ENCODE measurements around the gene CEP170B. TPM values are rescaled to one million over a fixed set of nuclear protein-coding genes. Genes with fewer than 3 reads are reported as not detected.
A peak's percentile ranks its signal among the peaks of the same experiment; 100 is the strongest.

CEP170B gene
- total and polyA plus RNA-seq, 9 of the 15 experiments (the other 6 are each of a cell fraction or from before 2014, with no cell fraction given) = 0.01 to 10.2 (median 2.2) TPM

DNA sequence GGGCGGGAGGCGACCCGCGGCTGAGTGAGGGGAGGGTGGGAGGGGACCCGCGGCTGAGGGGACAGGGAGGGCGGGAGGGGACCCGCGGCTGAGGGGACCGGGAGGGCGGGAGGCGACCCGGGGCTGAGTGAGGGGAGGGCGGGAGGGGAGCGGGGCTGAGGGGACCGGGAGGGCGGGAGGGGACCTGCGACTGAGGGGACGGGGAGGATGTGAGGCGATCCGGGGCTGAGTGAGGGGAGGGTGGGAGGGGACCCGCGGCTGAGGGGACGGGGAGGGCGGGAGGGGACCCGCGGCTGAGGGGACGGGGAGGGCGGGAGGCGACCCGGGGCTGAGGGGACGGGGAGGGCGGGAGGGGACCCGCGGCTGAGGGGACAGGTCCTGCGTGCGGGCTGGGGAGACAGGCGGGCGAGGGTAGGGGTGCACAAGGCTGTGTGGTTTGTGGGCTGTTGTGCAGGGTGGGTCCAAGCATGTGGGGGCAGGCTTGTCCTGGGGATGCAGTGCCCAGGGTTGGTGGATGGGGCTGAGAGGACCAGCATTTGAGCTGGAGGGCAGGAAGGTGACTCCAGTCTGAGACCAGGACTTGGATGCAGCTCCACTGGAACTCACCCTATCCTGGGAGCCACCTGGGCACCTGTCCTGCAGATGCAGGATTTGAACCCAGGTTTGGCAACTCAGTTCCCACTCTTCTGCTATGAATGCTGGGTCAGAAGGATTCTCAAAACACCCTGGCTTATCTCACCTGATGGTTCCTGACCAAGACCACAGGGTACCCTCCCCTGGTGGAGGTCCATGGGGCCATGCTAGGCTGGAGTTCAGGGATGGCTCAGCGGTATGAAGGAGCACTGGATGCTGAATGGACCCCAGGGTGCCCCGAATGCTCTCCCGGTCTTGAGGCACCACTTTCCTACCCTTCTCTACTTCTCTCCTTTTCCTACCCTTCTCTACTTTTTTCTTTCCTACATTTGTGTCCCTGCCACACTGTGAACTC, 69.0 kb downstream of the CEP170B start:
- peaks cover 0 to 33% of the 10 kb centered on the region in 2 experiments; a peak in 4 of 5 replicates for H3K27me3 ChIP-seq (ENCODE audit: control insufficient read depth in 2 of 2, insufficient read depth in 2 of 2, low read length in 2 of 2)
- no peak for FAIRE-seq
- H3K36me3 ChIP-seq (ENCODE audit: control insufficient read depth, insufficient read depth, low read length) = no peaks in the 10 kb centered on the region
- H3K4me2 ChIP-seq (ENCODE audit: insufficient read depth, low read length) = no peak overlapping the region
- H2AFZ ChIP-seq (ENCODE audit: low read depth, low read length) = no peak overlapping the region
- no peaks in the 10 kb centered on the region for H3K9me1 ChIP-seq (ENCODE audit: control insufficient read depth, insufficient read depth, low read length)
- H3K79me2 ChIP-seq (ENCODE audit: control insufficient read depth, insufficient read depth, low read length) = no peaks in the 10 kb centered on the region
- peak in 2 of 4 experiments; percentile 25 to 30 for DNase-seq (ENCODE audit: extremely low read depth in 1 of 4, low spot score in 3 of 4)
- no peak for TF ChIP-seq PTRF (tag; IDR thresholded peaks at IDR 0.05)
- no peak for TF ChIP-seq SMARCA5 (IDR thresholded peaks at IDR 0.05)
- no peak for TF ChIP-seq NBN (IDR thresholded peaks at IDR 0.05; ENCODE audit: low read depth)
- TF ChIP-seq KAT7 (CRISPR knock-in tag; IDR thresholded peaks at IDR 0.05; ENCODE audit: borderline replicate concordance) = no peak
- no peak for TF ChIP-seq ZNF347 (CRISPR knock-in tag; IDR thresholded peaks at IDR 0.05; ENCODE audit: low read depth)
- TF ChIP-seq PATZ1 (CRISPR knock-in tag; IDR thresholded peaks at IDR 0.05; ENCODE audit: borderline replicate concordance) = no peak
- TF ChIP-seq IRF2 (CRISPR knock-in tag; IDR thresholded peaks at IDR 0.05) = no peak
- TF ChIP-seq, protein P1, sequence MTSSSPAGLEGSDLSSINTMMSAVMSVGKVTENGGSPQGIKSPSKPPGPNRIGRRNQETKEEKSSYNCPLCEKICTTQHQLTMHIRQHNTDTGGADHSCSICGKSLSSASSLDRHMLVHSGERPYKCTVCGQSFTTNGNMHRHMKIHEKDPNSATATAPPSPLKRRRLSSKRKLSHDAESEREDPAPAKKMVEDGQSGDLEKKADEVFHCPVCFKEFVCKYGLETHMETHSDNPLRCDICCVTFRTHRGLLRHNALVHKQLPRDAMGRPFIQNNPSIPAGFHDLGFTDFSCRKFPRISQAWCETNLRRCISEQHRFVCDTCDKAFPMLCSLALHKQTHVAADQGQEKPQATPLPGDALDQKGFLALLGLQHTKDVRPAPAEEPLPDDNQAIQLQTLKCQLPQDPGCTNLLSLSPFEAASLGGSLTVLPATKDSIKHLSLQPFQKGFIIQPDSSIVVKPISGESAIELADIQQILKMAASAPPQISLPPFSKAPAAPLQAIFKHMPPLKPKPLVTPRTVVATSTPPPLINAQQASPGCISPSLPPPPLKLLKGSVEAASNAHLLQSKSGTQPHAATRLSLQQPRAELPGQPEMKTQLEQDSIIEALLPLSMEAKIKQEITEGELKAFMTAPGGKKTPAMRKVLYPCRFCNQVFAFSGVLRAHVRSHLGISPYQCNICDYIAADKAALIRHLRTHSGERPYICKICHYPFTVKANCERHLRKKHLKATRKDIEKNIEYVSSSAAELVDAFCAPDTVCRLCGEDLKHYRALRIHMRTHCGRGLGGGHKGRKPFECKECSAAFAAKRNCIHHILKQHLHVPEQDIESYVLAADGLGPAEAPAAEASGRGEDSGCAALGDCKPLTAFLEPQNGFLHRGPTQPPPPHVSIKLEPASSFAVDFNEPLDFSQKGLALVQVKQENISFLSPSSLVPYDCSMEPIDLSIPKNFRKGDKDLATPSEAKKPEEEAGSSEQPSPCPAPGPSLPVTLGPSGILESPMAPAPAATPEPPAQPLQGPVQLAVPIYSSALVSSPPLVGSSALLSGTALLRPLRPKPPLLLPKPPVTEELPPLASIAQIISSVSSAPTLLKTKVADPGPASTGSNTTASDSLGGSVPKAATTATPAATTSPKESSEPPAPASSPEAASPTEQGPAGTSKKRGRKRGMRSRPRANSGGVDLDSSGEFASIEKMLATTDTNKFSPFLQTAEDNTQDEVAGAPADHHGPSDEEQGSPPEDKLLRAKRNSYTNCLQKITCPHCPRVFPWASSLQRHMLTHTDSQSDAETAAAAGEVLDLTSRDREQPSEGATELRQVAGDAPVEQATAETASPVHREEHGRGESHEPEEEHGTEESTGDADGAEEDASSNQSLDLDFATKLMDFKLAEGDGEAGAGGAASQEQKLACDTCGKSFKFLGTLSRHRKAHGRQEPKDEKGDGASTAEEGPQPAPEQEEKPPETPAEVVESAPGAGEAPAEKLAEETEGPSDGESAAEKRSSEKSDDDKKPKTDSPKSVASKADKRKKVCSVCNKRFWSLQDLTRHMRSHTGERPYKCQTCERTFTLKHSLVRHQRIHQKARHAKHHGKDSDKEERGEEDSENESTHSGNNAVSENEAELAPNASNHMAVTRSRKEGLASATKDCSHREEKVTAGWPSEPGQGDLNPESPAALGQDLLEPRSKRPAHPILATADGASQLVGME (CRISPR knock-in tag; IDR thresholded peaks at IDR 0.05) = no peak
- no peak for TF ChIP-seq SRF (CRISPR knock-in tag; IDR thresholded peaks at IDR 0.05)
- intact Hi-C loops (cut with micrococcal nuclease) = no loop called here
- no peak overlapping the region for H3K9ac ChIP-seq (ENCODE audit: insufficient read depth in 1 of 2, low read depth in 2 of 2, low read length in 2 of 2)
- ChIA-PET CTCF (ENCODE audit: low intra/inter-chr PET ratio) (interaction anchor here (1.4 kb wide), 1 partner anchor 112 kb away, joined by 6 read pairs; no protein-coding TSS in a partner anchor), POLR2A (interaction anchor here (0.6 to 1.2 kb wide), 3 partner anchors 10 to 388 kb away, joined by 3 read pairs; no protein-coding TSS in a partner anchor)
- H3K4me3 ChIP-seq = no peak overlapping the region
- no peak for ATAC-seq
- H4K20me1 ChIP-seq (replicated peaks; ENCODE audit: control insufficient read depth, insufficient read depth, low read length) = no peaks in the 10 kb centered on the region
- in situ Hi-C loops (cut with MboI) = no loop called here
- WGBS (ENCODE audit: insufficient coverage, low coverage, missing lambda C conversion rate) = 0% methylated on average over 3 of the region's 42 CpGs
- H3K9me3 ChIP-seq (replicated peaks; ENCODE audit: control insufficient read depth, insufficient read depth, low read depth, low read length) = no peaks in the 10 kb centered on the region
- H3K27ac ChIP-seq (ENCODE audit: extremely low read depth, low read depth, low read length) = no peak overlapping the region
- peaks cover 0 to 22% of the 10 kb centered on the region in 2 experiments; a peak in 2 of 5 replicates for H3K4me1 ChIP-seq (replicated peaks in 1 of 2; ENCODE audit: control insufficient read depth in 2 of 2, insufficient read depth in 2 of 2, low read length in 2 of 2)
- BruUV-seq (replicated peaks) = no TSS peak

Data from K562 (cell line).